Upper lobe of left lung (tissue), 4 donors: ENCODE data around the gene PTGDR2.

Experiments used
- CTCF ChIP-seq, 6 experiments: fragments of 450-650 bp in 4 of 6; fragments of 200-600 bp in 2 of 6; sonication (generic) in 2 of 6; IDR thresholded peaks; one replicate each; pipeline ENCODE4 v1.5.1; 2016 to 2019; ENCODE audit warnings: antibody characterized with exemption in 6 of 6
- POLR2A ChIP-seq, 4 donors: fragments of 450-650 bp; IDR thresholded peaks; one replicate each; pipeline ENCODE4 v1.5.1; 2016 to 2017; ENCODE audit warnings: antibody characterized with exemption in 4 of 4, mild to moderate bottlenecking in 2 of 4

GRCh38 chr11:60821827-60822599, 33.7 kb downstream of the PTGDR2 start:
- TF ChIP-seq POLR2A (IDR thresholded peaks at IDR 0.05) (no peak), CTCF (IDR thresholded peaks at IDR 0.05) (no peak)
